ENCODE data around the gene HHLA2.
"Not testable (repeated sequence)": the region's sequence is repeated elsewhere in the genome, so short reads cannot be mapped to it uniquely, and the experiment has no call there.

HHLA2 gene

DNA sequence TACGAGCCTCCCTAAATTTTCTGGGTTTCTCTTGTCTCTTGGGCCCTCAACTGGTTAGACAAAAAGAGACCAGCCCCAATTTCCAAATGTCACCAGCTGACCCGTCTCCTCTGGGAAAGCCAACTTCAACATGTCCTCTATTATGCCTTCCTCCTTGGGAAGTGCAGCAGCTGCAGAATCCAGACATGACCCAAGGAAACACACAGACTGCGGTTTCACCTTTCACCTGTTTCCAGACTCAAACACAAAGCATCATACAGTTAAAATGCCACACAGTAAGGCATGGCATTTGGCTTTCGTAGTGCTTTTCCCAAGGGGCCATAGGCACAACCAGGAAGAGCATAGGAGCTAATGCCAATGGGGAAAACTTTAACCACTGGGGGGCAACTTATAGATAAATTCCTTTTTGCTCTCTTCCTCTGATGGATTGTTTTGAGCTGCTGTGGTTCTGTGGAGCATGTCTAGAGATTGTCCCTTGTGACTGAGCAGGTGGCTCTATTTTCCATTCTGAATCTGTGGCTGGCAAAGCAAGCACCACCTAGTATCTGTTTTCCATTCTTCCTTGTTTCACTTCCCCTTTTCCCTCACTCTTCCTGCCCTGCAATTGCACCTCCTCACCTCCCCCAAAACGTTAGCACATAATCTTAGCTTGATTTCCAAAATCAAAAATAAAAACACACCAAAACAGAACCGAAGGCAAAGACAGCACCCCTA is 49.3 kb downstream of the HHLA2 start:
- no peak for DNase-seq

DNA sequence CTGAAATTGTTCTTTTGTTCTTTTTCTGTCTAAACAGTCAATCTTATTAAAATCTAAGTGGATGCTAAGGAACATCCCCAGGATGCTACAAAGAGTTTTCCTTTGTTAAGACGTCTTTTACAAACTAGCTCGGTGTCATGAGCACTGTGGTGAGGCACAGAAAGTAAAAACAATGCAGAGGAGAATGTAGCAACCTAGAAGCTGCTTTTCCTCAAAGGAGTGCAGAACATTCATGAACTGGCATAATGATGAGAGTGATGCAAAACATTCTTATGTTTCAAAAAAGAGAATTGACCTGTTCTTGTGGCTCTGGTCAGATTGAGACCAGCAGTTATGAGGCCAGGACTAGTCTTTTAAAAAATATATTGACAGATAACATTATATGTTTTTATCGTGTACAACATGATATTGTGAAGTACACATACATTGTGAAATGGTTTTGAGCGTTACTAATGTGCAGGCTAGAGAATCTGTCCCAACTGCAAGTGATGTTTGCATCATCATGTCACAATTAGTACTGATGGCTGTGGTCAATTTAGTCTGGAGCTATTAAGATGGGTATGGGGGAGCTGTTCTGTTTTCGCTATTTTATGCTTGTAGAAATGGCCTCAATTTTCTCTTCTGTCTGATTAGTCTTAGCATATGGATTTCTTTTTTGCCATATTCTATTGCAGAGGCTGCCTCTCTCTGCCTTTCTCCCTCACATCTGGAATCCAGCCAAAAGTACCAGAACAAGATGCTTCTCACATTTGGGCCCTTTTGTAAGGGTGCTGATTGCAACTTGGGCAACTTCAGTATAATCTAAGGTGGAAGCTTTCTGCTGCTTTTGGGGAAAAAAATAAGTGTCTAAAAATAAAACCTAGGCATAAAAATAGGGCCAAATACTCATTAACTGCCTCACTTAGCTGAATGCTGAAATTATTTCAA is 50.2 kb downstream of the HHLA2 start:
- DNase-seq = no peak

DNA sequence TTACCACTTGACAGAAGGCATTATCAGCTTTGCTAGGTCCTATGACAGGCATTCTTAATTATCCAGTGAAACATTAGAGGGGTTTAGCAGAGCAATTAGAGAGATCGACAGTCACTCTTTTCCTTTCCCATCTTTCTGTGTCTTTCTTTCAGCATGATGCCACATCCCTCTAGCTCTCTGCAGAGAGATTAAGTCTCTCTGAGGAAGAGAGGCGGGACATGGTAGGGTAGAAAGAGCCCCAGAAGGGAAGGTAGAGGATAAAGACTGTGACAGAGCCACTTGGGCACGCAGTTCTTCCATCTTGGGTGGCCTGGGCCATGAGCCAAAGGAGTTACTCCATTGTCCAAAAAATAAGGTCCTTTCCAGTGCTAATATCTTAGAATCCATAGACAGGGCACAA is 55.8 kb downstream of the HHLA2 start:
- no peak for DNase-seq

DNA sequence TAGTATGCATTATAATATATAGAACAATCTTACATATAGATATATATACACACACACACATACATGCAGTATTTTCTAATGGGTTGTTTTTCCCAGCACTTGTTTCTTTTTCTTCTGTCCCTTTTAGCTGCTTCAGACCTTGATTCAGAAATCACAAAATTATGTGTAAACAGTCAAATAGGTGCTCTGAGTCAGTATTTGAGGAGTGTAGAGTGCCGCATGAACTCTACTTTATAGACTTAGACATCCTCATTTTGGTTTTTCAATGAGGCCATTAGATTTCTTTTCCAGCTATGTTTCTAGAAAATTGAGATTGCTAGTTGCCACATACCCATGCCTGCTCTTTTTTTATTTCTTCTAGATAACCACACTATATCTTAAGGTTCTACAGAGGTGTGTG is 58.2 kb downstream of the HHLA2 start:
- no peak for DNase-seq

DNA sequence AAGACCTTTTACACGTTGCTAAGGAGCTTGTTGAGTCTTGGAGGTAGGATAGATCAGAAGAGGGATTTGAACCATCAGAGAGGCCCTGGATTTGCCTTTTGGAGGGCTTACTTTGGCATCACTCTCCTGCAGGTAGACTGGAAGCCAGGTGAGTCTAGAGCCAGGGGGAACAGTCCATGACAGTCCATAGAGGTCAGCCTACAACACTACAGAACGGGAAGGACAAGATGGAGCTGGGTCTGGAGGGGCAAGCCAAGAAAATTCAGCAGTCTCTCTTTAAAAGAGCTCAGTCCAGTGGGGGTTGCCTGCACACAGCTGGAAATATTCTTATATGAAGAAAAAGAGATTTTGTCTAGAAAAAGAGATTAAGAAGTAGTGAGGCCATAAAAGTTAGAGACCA is 60.7 kb downstream of the HHLA2 start:
- DNase-seq = no peak

DNA sequence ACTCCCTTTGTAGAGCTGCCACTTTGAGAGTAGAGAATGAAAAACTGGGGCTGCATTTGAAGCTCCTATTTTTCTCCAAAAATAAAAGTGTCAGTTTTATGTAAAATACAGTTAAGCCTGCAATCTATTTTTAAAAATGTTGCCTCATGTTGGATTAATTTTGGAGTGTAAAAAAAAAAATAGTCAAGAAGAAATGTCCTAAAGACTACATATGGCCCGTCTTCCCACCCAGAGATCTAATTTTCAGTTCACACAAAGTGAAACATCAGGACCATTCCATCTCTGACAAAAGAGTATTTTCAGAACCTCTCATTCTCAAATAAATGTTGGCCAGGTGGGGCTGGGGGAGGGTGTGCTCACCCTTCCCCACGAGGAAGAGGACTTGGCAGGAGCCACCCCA is 62.7 kb downstream of the HHLA2 start:
- DNase-seq = no peak

DNA sequence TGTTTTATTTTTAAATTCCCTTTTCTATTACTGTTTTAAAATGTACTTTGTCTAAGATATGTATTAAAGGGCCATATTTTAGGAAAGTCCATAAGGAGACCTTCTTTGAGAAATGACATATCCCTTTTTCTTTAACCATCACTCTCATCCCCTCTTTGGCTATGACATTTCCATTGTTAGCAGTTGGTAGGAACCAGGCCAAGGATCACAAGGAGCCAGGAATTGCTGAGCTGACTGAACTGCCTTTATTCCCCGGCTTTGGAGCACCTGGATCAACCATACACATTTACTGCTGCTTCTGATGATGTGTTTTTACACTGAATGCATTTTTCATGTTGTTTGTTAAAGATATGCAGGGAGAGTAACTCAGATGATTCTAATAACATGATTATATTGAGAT is 79.7 kb downstream of the HHLA2 start:
- no peak for DNase-seq

DNA sequence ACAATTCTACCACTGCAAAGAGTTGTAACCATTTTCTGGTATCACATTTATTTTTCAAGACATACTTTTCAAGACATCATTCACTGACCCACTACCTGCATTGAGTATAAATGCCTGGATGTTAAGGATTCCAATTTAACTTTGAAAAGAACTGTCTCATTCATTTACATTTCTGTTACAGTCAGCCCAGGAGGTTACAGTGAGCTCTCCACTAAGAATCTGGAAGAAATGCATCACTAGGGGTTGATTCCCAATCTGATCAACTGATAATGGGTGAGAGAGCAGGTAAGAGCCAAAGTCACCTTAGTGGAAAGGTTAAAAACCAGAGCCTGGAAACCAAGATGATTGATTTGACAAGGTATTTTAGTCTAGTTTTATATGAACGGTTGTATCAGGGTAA is 81.0 kb downstream of the HHLA2 start:
- no peak for DNase-seq

DNA sequence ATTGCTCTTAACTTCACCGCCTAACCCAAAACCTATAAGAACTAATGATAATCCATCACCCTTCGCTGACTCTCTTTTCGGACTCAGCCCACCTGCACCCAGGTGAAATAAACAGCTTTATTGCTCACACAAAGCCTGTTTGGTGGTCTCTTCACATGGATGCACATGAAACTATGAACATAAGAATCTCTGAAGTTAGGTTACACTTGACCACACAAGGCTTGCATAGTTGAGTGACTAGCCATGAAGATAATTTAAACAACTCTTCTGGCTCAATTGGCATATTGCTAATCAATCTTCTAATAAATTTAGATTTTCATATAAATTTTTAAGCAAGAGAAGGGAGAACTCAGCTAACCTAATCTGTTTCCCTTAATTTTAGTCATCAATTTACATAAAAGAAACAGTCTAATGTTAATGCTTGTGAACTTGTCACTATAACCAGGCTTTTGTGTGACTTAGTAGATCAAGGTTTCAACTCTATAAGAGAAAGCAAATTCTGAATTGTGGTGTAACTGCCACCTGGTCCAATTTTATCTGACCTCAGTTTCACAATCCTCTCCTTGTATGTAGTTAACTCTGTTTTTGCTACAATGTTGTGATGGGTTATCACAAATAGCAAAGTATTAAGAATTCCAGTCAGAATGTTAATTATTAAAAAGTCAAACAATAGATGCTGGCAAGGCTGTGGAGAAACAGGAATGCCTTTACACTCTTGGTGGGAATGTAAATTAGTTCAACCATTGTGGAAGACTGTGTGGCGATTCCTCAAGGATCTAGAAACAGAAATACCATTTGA is 82.0 kb downstream of the HHLA2 start:
- no peak for DNase-seq

DNA sequence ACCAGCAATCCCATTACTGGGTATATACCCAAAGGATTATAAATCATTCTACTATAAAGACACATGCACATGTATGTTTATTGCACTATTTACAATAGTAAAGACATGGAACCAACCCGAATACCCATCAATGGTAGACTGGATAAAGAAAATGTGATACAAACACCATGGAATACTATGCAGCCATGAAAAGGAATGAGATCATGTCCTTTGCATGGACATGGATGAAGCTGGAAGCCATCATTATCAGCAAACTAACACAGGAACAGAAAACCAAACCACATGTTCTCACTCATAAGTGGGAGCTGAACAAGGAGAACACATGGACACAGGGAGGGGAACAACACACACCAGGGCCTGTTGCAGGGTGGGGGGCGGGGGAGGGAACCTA is 82.6 kb downstream of the HHLA2 start:
- not testable (repeated sequence) for DNase-seq

DNA sequence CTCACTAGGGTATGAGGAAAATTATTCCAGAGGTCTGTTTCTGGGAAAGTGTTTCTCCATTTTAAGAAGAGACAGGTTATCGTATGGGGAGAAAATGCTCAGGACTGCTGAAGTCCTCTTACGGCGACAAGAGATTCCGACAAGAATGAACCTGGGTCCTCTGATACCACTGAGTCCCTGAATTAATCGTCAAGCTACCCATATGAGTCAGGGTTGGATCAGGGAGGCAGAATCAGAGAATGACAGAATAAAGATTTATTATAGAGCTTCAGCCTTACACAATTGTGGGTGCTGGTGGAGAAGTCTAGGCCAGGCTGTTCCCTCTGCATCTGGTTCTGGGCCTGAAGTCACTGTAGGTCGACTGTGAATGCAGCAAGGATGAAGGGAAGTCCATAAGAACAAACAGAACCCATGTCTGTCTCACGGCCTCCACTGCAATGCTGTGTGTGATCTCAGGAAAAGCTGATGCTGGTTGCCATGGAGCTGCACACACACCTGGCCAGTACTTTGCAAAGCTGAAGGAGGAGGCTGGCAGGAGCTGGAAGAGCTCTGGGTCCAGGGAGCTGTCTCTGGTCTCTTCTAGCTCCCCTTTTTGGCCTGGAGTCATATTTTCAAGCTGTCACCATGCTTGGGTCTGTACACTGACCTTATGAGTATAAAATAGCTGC is 83.9 kb downstream of the HHLA2 start:
- peak; percentile 55 for DNase-seq

DNA sequence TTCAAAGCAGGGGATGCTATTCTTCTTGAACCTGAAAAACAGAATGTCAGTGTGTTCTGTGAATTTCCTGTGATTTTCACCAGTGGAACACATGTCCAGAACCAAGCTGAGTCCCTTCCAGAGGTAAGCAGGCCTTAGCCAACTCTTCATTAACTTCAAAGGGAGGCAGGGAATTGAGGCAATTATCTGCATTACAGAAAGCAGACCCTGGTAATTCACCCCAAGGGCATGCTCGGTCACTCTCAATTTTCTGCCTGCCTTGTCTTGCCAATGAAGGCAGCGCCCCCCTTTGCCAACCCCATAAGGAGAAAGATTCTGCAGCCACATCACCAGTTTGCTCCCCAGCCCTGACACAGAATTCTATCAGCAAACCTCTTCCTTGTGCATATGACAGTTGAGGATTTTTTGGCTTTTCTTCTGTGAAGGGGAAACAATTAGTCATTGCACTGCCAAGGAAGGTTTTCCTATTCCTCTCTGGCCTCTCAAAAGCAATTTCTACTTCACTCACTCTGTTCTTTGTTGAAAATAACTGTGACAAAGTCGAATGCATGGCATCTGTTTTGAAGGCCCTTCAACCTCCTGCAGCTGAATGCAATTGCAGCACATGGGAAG is 85.3 kb downstream of the HHLA2 start:
- DNase-seq = no peak

DNA sequence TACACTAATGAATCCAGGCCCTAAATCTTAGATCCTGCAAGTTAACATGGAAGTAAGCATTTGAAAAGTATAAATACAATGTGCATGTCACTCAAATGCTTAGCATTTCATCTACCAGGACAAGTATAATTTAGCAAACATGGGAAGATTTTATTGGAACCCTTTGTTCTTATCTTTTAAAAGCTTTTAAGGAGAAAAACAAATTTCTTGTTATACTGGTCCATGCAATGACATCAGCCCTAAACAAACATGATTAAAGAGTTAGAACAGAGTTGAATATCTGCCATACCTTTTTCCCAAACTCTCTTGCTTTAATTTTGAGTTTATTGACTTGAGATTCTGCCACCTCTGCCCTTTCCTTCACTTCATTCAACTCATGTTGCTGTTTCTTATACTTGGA is 87.0 kb downstream of the HHLA2 start:
- no peak for DNase-seq

DNA sequence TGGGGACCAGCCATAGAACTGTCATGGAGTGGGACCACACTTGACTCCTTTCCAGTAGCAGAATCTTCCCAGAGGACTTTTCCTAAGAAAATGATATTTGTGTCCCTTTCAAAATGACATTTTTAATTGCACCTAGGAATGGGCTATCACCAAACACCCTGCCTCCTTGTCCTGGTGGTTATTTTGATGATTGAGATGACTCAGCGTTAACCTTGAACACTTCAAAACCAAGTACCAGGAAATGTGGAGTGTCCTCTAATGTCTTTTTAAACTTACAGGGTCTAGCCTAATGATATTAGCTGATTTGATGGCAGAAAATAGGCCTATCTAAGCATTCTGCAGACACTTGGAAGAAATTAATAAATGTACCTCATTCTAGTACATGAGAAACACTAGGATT is 90.7 kb downstream of the HHLA2 start:
- peak; percentile 54 for DNase-seq

DNA sequence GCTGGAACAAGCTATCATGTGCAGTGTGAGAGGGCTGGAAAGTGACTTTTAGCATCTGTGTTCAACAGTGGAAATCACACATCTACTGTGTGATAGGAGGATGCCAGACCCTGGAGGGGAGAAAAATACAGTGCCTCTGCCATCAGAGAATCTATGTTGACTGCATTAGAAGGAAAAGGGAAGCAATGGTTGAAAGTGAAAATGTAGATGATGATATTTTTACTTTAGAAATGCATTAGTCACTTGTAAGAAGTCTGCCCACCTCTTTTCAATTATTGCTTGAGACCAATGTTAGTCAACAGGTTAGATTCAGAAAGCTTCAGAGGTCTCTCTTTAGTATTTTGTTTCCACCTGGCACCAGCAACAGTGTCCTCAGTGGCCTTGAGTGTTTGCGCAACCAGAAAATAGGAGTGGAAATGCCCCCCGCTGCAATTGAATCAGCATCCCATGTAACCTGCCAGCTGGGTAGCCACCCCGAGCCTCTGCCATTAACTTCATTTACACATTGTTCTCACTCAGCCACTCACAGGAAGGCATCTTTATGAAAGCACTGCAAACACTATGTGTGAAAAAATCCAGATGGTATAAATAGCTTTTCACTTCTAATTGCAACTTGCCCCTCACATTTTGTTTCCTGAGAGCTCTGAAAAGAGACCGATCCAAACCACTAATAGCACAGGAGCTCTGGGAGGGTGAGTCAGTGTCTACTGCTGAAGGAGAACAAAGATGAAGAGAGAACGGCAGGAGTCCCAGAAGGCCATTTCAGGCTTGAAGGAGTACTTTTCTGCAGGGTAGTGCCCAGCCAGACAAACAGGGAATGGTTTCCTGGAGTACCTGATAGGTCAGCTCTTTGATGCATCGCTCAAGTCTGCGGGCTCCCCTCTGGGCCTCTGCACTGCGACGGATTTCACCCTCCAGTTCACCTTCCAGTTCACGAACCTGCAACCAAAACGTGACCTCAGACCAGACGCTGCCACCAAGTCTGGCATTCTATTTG is 92.1 kb downstream of the HHLA2 start:
- DNase-seq = peak; percentile 58

DNA sequence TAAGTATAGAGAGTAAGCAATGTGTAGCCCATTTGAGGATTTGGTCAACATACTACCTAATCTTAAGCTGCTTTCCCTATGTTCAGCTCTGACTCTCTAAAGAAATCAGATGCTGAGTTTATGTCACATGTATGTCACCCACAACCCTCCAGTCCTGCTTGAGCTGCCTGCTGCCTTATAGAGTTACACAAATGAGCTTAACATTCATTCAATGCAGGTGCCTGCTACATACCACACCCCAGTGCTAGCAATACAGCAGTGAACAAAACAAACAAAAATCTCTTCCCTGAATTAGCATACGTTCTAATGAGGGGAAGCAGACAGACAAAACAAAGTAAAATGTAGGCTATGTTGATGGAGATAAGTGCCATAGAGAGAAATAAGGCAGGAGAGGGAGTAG is 93.0 kb downstream of the HHLA2 start:
- DNase-seq = no peak

DNA sequence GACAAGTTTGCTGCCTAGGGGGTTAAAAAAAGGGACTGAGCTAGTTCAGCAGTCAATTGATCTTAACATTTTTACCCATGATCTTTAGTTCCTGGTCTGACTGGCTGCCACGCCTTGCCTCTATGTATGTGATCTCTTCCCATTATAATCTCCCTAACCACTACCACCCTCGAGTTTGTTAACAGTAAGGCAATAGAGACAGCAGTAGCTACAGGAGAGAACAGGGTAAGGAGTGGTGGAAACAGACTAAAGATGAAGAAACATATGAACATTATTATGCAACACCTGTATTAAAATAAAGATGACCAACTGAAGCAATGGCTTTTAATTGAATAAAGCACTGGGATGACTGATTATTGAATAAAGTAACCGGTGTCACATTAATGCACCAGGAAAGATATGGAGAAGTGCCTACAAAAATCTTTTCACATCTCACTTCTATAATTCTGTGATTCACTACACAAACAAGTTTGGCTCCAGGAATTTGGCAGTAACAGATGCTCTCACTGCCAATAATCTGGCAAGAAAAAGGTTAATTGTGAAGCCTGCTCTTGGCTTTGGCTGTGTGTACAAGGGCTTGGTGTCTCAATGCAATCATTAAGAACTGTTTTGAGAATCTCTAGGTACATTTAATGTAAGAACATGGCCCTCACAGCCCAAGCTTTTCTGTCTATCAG is 95.7 kb downstream of the HHLA2 start:
- DNase-seq = no peak

DNA sequence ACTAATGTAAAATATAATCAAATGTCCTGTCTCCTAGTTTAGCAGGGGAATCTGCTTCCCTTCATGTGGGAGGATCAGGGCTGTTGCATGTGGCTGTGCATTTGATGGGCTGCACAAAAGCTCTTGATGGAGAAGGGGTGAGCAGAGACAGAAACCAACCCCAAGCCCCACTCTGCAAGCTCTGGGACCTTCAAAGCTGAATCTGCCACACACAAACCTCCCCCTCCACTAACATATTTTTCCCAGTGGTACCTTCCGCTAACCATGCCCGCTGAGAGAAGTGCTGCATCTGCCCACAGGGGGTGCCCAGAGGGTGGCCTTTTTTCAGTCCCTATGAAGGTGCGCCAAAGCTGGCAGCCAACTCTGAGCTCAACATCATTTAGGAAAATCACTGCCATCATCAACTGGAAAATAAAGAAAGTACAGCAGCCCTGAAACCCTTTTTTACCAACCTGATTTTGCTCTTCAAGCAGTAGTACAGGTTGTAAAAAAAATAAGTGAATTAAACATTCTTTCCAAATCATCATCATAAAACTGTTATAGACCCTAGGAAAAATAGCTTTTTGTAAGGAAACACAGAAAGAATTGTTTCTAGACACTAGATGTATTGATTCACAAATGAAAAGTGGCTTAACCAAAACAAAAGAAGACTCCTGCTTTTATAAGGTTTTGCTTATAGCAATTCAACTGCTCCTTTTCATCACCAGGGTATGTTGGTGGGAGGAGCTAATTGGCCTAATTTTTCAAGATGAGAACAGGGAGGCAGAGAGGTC is 97.0 kb downstream of the HHLA2 start:
- DNase-seq = no peak

DNA sequence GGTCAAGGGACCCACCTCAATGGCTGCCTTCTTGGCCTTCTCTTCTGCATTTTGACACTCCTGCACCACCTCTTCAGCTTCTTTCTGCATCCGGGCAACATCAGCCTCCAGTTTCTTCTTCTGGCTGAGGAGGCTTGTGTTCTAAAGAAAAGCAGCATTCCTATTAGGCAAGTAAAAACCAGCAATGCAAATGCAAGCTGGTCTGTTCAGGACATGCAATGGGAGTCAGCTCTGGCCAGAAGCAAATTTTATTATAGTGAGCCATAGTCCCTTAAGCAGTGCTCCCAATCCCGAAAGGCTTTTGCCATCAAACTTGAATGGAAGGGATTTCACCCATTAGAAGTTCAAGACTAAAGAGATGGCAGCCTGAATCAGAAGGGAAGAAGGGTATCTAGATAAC is 97.7 kb downstream of the HHLA2 start:
- DNase-seq = no peak

DNA sequence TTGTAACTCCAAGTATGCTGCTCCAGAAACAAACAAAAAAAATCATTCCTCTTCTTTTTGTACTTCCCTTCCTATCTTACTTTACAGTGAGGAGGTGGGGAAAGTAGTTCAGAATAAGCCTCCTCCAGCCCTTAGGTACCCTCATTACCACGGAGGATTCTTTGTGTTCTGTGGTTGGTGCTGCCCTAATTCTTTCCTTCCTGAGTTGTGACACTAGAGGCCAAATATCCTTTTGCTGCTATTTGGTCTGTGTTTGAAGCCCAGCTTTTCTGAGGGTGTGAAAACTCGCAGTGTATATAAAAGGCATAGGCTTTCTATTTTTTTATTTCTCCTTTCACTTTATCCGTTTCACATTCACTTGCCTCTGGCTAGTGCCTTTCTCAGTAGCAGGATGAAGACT is 98.2 kb downstream of the HHLA2 start:
- DNase-seq = no peak

Data from activated CD4-positive, alpha-beta T cell treated with anti-CD3 and anti-CD28 coated beads, Interleukin-2, Interleukin-6, amounts not matched to agents 100 ng/mL and 50 ng/mL, durations not matched to agents 16 hours and 8 hours (primary cell).